ENCODE data around the gene RHOBTB3. TPM values are rescaled to one million over a fixed set of nuclear protein-coding genes. Genes with fewer than 3 reads are reported as not detected.
"Not testable (repeated sequence)": the region's sequence is repeated elsewhere in the genome, so short reads cannot be mapped to it uniquely, and the experiment has no call there.

RHOBTB3 gene
- total and polyA plus RNA-seq, 3 experiments from 2014 or later, result 0.33 to 2.4 (median 0.48) TPM

DNA sequence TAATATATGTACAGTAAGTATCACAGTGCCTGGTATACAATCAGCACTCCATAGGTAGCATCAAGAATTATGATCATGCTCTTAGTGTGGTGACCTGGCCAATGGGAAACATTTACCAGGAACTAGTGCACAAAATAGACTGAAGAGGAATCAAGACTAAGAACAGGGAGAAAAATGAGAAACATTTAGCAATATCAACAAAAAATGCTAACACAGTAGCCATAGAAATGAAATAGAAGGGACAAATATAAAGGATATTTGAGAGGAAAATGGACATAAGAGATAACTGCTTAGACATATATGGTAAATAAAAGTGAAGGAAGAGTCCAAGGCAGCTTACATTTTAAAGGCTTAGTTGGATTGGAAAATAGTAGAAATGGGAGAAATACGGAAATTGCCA, 31.8 kb upstream of the RHOBTB3 start:
- no peaks in the 10 kb centered on the region for H3K36me3 Mint-ChIP-seq
- no peak for DNase-seq
- ChIA-PET CTCF (no interaction called here), POLR2A (no interaction called here)
- no peak overlapping the region for H3K4me3 Mint-ChIP-seq
- no peaks in the 10 kb centered on the region for H3K4me1 Mint-ChIP-seq
- Histone ChIP-seq H3K36me3 (ENCODE audit: insufficient read depth, low read length) (no peaks in the 10 kb centered on the region), H3K27ac (ENCODE audit: low read depth, low read length) (no peak overlapping the region), H3K4me1 (ENCODE audit: insufficient read depth, low read length) (no peaks in the 10 kb centered on the region), H3K9me3 (ENCODE audit: low read length) (no peaks in the 10 kb centered on the region), H3K4me3 (ENCODE audit: low read length) (no peak overlapping the region), H3K27me3 (ENCODE audit: insufficient read depth, low read length, poor library complexity, severe bottlenecking) (no peaks in the 10 kb centered on the region)
- H3K9me3 Mint-ChIP-seq, result peaks cover 0 to 2% (median 0%) of the 10 kb centered on the region in 5 donors
- peaks cover 8 to 50% of the 10 kb centered on the region in 2 donors for H3K27me3 Mint-ChIP-seq
- H3K27ac Mint-ChIP-seq, result no peak overlapping the region

DNA sequence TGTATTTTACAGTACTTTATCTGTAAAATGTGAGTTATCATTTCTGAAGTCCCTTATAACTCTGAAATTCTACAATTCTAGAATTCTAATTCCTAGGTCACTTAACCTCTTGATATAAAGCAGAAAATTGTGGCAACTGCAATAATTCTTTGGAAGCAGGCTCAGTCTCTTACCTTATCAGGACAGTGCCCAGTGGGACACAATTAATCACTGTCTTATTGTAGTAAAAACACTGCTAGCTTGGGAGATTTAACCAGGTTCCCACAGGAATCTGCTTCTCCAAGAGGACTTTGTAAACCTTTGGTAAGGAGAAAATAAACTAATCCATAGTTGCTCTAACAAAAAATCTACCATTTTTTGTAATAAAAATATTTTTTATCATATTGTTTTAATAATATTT, 30.1 kb upstream of the RHOBTB3 start:
- Mint-ChIP-seq H3K36me3 (no peaks in the 10 kb centered on the region), H3K4me3 (no peak overlapping the region), H3K9me3 (peaks cover 0 to 2% (median 0%) of the 10 kb centered on the region in 5 donors), H3K4me1 (no peaks in the 10 kb centered on the region), H3K27me3 (peaks cover 8 to 45% of the 10 kb centered on the region in 2 donors), H3K27ac (no peak overlapping the region)
- Histone ChIP-seq H3K4me3 (ENCODE audit: low read length) (no peak overlapping the region), H3K27ac (ENCODE audit: low read depth, low read length) (no peak overlapping the region), H3K4me1 (ENCODE audit: insufficient read depth, low read length) (no peaks in the 10 kb centered on the region), H3K36me3 (ENCODE audit: insufficient read depth, low read length) (no peaks in the 10 kb centered on the region), H3K27me3 (ENCODE audit: insufficient read depth, low read length, poor library complexity, severe bottlenecking) (no peaks in the 10 kb centered on the region), H3K9me3 (ENCODE audit: low read length) (no peaks in the 10 kb centered on the region)
- ChIA-PET CTCF (no interaction called here), POLR2A (no interaction called here)
- DNase-seq, result no peak

DNA sequence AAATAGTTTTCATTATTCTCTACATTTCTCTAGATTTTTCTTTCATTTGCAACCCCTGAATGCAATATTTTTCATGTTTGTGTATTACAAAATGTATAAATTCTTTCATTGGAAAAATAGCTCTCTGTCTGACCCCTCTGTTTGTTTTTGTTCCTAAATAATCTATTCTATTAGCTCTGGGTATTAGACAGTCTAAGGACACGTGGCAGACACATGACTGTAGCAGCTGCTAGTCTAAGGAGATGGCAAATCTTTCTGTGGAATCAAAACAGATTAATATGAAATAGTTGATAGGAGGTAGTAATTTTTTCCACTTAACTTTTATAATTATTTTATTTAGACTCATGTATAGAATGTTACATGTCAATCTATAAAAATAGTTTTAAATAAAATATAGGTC, 27.0 kb upstream of the RHOBTB3 start:
- ChIA-PET CTCF (no interaction called here), POLR2A (no interaction called here)
- no peaks in the 10 kb centered on the region for H3K9me3 ChIP-seq (ENCODE audit: low read length)
- peaks cover 3 to 35% of the 10 kb centered on the region in 2 donors for H3K27me3 Mint-ChIP-seq
- H3K4me1 ChIP-seq (ENCODE audit: insufficient read depth, low read length), result no peaks in the 10 kb centered on the region
- no peaks in the 10 kb centered on the region for H3K36me3 ChIP-seq (ENCODE audit: insufficient read depth, low read length)
- no peak overlapping the region for H3K4me3 ChIP-seq (ENCODE audit: low read length)
- no peak overlapping the region for H3K4me3 Mint-ChIP-seq
- DNase-seq, result no peak
- no peaks in the 10 kb centered on the region for H3K9me3 Mint-ChIP-seq
- no peak overlapping the region for H3K27ac Mint-ChIP-seq
- no peaks in the 10 kb centered on the region for H3K4me1 Mint-ChIP-seq
- H3K36me3 Mint-ChIP-seq, result no peaks in the 10 kb centered on the region
- no peaks in the 10 kb centered on the region for H3K27me3 ChIP-seq (ENCODE audit: insufficient read depth, low read length, poor library complexity, severe bottlenecking)
- no peak overlapping the region for H3K27ac ChIP-seq (ENCODE audit: low read depth, low read length)

DNA sequence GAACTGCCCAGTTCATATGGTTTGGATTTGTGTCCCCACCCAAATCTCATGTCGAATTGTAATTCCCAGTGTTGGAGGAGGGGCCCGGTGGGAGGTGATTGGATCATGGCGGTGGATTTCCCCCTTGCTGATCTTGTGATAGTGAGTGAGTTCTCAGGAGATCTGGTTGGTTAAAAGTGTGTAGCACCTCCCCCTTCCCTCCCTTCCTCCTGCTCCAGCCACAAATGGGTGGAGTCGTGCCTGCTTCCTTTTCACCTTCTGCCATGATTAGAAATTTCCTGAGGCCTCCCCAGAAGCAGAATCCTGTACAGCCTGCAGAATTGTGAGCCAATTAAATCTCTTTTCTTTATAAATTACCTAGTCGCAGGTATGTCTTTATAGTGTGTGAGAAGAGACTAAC, 24.9 kb upstream of the RHOBTB3 start:
- H3K9me3 Mint-ChIP-seq; H3K4me1 Mint-ChIP-seq; H3K4me3 ChIP-seq (ENCODE audit: low read length); POLR2A ChIA-PET; H3K36me3 ChIP-seq (ENCODE audit: insufficient read depth, low read length); H3K27ac ChIP-seq (ENCODE audit: low read depth, low read length); H3K9me3 ChIP-seq (ENCODE audit: low read length); CTCF ChIA-PET; H3K27ac Mint-ChIP-seq; H3K27me3 ChIP-seq (ENCODE audit: insufficient read depth, low read length, poor library complexity, severe bottlenecking); DNase-seq; H3K36me3 Mint-ChIP-seq; H3K4me1 ChIP-seq (ENCODE audit: insufficient read depth, low read length); H3K4me3 Mint-ChIP-seq: not testable (repeated sequence)
- peaks cover under 1 to 27% of the 10 kb centered on the region in 2 donors for H3K27me3 Mint-ChIP-seq

DNA sequence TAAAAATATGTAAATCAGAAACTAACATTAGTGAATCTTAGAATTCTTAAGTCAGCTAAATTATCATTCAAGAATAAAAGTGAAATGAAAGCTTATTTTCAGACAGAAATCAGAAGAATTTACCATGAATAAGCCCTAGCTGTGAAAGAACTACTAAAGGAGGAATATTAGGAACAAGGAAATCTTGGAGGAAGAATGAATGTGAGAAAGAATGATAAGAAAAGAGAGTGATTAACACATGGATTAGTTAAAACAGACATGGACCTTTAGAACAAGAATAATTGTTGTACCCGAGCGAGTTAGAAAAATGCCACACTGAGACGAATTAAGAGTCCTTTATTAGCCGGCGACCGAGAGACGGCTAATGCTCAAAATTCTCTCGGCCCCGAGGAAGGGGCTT, 24.1 kb upstream of the RHOBTB3 start:
- Histone ChIP-seq H3K9me3 (ENCODE audit: low read length) (no peaks in the 10 kb centered on the region), H3K27me3 (ENCODE audit: insufficient read depth, low read length, poor library complexity, severe bottlenecking) (no peaks in the 10 kb centered on the region), H3K36me3 (ENCODE audit: insufficient read depth, low read length) (no peaks in the 10 kb centered on the region), H3K4me1 (ENCODE audit: insufficient read depth, low read length) (no peaks in the 10 kb centered on the region), H3K27ac (ENCODE audit: low read depth, low read length) (peak overlapping the region; percentile 19), H3K4me3 (ENCODE audit: low read length) (no peak overlapping the region)
- no peak for DNase-seq
- no peaks in the 10 kb centered on the region for H3K36me3 Mint-ChIP-seq
- H3K27ac Mint-ChIP-seq, result no peak overlapping the region
- H3K9me3 Mint-ChIP-seq, result no peaks in the 10 kb centered on the region
- no peaks in the 10 kb centered on the region for H3K4me1 Mint-ChIP-seq
- no peak overlapping the region for H3K4me3 Mint-ChIP-seq
- ChIA-PET POLR2A (no interaction called here), CTCF (no interaction called here)
- H3K27me3 Mint-ChIP-seq, result peaks cover 2 to 20% of the 10 kb centered on the region in 2 donors

DNA sequence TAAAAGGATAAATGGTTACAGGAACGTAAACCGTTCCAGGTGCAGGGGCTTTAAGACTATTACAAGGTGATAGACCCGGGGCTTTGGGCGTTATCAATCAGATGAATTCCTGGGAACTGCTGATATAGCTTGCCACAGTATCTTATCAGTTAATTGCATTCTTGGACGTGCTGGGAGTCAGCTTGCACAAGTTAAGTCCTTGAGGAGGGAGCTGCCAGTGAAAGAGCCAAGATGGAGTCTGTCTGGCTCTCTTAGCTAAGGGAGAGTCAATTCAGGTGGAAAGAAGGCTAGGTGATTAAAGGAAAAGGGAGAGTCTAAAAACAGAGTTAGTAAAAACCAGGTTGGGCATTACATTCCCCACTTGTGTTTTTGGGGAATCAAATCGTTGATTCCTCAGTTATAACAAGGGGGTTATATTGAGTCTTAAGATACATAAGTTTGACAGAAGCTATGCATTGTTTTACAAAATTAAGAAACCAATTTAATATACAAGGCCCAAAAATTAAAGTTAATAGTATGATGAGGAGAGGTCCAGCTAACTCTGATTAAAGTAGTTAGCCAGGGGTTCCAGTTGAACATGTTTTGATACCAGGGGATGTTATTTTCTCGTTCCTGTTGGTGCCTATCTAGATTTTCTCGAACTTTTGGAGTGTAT, 23.5 kb upstream of the RHOBTB3 start:
- DNase-seq; H3K4me3 Mint-ChIP-seq; H3K36me3 Mint-ChIP-seq; H3K36me3 ChIP-seq (ENCODE audit: insufficient read depth, low read length); H3K4me3 ChIP-seq (ENCODE audit: low read length); H3K27ac Mint-ChIP-seq; H3K27ac ChIP-seq (ENCODE audit: low read depth, low read length); CTCF ChIA-PET; POLR2A ChIA-PET; H3K9me3 ChIP-seq (ENCODE audit: low read length); H3K9me3 Mint-ChIP-seq; H3K4me1 ChIP-seq (ENCODE audit: insufficient read depth, low read length); H3K27me3 ChIP-seq (ENCODE audit: insufficient read depth, low read length, poor library complexity, severe bottlenecking); H3K4me1 Mint-ChIP-seq: not testable (repeated sequence)
- H3K27me3 Mint-ChIP-seq, result peaks cover 2 to 20% of the 10 kb centered on the region in 2 donors

DNA sequence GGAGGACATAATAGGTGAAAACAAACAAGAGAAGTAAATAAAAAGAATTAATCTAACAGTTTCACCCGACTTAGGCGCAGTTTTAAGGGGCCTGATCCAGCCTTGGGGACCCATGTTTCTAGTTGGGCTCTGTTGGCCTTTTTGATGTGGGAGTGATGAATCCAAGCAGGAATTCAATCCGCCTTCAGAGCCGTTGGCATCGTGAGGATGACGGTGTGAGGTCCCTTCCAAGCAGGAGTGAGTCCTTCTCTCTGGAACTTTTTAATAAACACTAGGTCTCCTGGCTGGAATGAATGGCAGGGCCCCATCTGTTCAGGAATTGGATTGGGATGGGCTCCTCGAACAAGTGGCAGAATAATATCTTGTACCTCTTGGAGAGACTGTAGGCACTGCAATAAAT, 22.3 kb upstream of the RHOBTB3 start:
- POLR2A ChIA-PET, result no interaction called here
- Mint-ChIP-seq H3K27ac (no peak overlapping the region), H3K36me3 (no peaks in the 10 kb centered on the region), H3K9me3 (no peaks in the 10 kb centered on the region), H3K4me1 (no peaks in the 10 kb centered on the region), H3K4me3 (no peak overlapping the region), H3K27me3 (peaks cover 2 to 16% of the 10 kb centered on the region in 2 donors)
- H3K4me1 ChIP-seq (ENCODE audit: insufficient read depth, low read length), result no peaks in the 10 kb centered on the region
- H3K9me3 ChIP-seq (ENCODE audit: low read length), result no peaks in the 10 kb centered on the region
- CTCF ChIA-PET, result no interaction called here
- DNase-seq, result no peak
- H3K4me3 ChIP-seq (ENCODE audit: low read length), result no peak overlapping the region
- H3K36me3 ChIP-seq (ENCODE audit: insufficient read depth, low read length), result no peaks in the 10 kb centered on the region
- H3K27ac ChIP-seq (ENCODE audit: low read depth, low read length), result no peak overlapping the region
- H3K27me3 ChIP-seq (ENCODE audit: insufficient read depth, low read length, poor library complexity, severe bottlenecking), result no peaks in the 10 kb centered on the region

DNA sequence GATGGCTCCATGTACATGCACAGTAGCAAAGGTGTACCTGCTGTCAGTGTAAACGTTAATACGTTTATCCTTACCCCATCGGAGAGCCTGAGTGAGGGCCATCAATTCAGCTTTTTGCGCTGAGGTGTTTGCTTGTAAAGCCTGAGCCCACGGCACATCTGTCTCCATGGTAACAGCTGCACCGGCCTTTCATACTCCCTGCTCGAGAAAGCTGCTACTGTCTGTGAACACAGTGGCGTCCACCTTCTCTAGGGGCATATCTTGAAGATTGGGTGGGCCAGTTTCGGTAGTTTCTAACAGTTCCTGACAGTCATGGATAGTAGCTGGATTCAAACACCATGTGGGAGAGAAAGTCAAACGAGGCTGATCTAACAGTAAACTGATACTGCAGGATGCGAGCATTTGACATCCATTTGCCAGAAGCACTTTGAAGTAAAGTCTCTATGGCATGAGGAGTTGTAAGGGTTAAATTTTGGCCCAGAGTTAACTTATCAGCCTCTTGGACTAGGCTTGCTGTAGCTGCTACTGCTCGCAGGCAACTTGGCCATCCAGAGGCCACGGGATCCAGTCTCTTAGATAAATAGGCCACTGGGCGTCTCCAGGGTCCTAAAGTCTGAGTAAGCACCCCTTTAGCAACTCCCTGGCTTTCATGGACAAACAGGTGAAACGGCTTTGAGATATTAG, 21.0 kb upstream of the RHOBTB3 start:
- no peaks in the 10 kb centered on the region for H3K9me3 ChIP-seq (ENCODE audit: low read length)
- ChIA-PET POLR2A (no interaction called here), CTCF (no interaction called here)
- peak overlapping the region; percentile 84 for H3K27ac ChIP-seq (ENCODE audit: low read depth, low read length)
- DNase-seq, result no peak
- no peaks in the 10 kb centered on the region for H3K36me3 ChIP-seq (ENCODE audit: insufficient read depth, low read length)
- no peak overlapping the region for H3K27ac Mint-ChIP-seq
- H3K27me3 Mint-ChIP-seq, result peaks cover 2 to 11% of the 10 kb centered on the region in 2 donors
- H3K4me3 Mint-ChIP-seq, result no peak overlapping the region
- no peak overlapping the region for H3K4me3 ChIP-seq (ENCODE audit: low read length)
- H3K36me3 Mint-ChIP-seq, result no peaks in the 10 kb centered on the region
- H3K27me3 ChIP-seq (ENCODE audit: insufficient read depth, low read length, poor library complexity, severe bottlenecking), result no peaks in the 10 kb centered on the region
- H3K9me3 Mint-ChIP-seq, result no peaks in the 10 kb centered on the region
- peaks cover 0 to 1% (median 0%) of the 10 kb centered on the region in 3 donors for H3K4me1 Mint-ChIP-seq
- H3K4me1 ChIP-seq (ENCODE audit: insufficient read depth, low read length), result no peaks in the 10 kb centered on the region

All from CD8-positive, alpha-beta memory T cell (primary cell).